HG03521 (cell line): ENCODE data around the gene MTMR12.

ENCODE experiments used
- ATAC-seq: cut with Tn5 transposase; IDR thresholded peaks from one replicate; pipeline ENCODE4 v1.9.1; 2021; ENCODE audit warnings: mild to moderate bottlenecking, moderate library complexity; ENCODE audit not compliant: unreplicated experiment

MTMR12 gene

GRCh38 chr5:32312595-32313332, at the start of gene MTMR12:
TSS of gene MTMR12 (minus strand) at chr5:32312939. CDS start at chr5:32312838, 101 bp downstream.
- ATAC-seq, result peak; percentile 91

- ATAC-seq, result no peak
These were observed 49.8 kb upstream of the MTMR12 start for GRCh38 chr5:32362527-32362926.

- ATAC-seq, result no peak
These were observed 48.2 kb upstream of the MTMR12 start for GRCh38 chr5:32360906-32361305.

GRCh38 chr5:32358611-32359010, 45.9 kb upstream of the MTMR12 start:
- no peak for ATAC-seq

GRCh38 chr5:32357658-32358057, 44.9 kb upstream of the MTMR12 start:
- no peak for ATAC-seq

- ATAC-seq, result no peak
These were observed 42.9 kb upstream of the MTMR12 start for GRCh38 chr5:32355686-32356085.

DNA sequence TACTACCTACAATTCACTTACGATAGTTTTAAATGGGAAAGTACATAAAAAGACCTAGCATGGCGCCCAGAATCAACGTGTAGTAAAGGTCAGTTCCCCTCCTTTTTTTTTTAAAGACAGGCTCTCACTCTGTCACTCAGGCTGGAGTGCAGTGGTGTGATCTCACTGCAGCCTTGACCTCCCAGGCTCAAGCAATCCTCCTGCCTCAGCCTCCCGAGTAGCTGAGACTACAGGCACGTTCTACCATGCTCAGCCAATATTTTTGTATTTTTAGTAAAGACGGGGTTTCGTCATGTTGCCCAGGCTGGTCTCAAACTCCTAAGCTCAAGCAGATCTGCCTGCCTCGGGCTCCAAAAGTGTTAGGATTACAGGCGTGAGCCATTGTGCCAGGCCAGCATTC, 40.7 kb upstream of the MTMR12 start:
- no peak for ATAC-seq

- no peak for ATAC-seq
These were observed 39.9 kb upstream of the MTMR12 start for GRCh38 chr5:32352685-32353084.

DNA sequence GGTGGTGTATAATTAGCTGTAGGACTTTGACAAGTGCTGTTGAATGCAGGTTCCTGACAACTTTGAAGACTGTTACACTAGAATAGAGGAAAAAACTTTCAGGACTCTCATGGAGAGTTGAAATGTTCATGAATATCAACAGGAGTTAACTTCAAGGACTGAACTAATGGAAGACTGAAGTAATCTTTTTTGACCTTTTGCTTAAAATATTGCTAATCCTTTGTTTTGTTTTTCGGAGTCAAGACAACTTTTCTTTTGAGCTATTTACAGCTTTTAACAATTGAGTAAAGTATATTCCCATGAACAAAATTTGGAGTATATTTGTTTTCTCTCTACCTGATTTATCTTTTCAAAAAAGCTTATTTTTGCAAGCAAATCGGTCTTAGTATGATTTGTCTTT, 34.1 kb upstream of the MTMR12 start:
- no peak for ATAC-seq

GRCh38 chr5:32343058-32343672, 30.4 kb upstream of the MTMR12 start:
- no peak for ATAC-seq

- no peak for ATAC-seq
These were observed 29.9 kb upstream of the MTMR12 start for GRCh38 chr5:32342656-32343055.

DNA sequence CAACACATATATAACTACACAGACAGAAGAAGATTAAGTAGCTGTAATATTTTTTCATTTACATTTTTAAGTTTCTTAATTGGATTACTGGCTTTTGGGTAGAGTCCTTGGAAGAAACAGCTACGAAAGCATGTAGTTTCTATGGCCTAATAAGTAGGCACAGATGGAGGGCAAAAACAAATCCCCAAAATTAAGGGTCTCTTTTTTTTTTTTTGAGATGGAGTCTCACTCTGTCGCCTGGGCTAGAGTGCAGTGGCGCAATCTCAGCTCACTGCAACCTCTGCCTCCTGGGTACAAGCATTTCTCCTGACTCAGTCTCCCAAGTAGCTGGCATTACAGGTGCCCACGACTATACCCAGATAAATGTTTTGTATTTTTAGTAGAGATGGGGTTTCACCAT, 27.1 kb upstream of the MTMR12 start:
- no peak for ATAC-seq

DNA sequence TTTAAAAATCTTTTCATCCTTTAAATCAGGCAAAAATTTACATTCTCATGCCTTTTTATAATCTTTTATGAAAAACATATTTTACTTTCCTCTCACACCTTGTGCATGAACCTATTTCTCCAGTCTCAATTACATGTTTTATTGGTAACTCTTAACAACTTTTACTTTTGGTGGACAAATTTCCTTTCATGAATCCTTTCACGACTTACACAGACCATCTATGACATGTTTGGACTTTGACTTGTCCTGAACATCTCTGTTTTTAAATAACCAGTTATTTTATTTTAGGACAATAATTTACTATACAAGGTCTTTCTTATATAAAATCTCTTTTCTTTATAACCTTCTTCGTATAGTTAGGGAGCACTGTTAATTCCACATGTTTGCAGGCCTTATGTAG, 26.5 kb upstream of the MTMR12 start:
- ATAC-seq, result no peak

- no peak for ATAC-seq
These were observed 20.2 kb upstream of the MTMR12 start for GRCh38 chr5:32332966-32333365.

DNA sequence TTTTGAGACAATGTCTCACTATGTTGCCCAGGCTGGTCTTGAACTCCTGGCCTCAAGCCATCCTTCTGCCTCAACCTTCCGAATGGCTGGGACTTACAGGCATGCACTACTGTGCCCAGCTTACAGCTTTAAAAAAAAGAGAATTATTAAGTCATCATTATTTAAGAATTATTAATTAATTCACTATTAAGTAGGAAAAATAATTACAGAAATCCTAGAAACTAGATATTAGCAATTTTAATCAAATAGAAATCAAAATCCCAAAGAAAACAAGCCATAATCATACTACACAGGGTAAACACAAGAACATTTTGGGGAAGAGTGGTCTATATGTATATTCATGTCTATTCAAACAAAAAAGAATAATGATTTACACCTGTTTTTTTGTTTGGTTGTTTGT, 19.6 kb upstream of the MTMR12 start:
- ATAC-seq, result no peak

DNA sequence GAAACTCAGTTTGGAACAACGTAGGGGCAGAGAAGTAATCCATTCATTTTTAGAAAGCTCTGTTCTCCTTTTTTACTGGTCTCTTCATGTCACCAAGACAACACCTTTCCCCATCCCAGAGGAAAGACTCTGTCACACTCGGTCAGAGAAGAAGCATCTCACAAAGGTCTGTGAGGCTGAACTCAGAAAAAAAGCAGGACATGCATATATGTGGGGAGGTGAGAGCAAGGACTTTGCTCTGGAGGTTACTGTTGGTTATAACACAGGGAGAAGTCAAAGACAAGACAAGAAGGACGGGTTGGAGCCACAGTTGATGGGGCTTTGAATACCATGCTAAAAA, 19.2 kb upstream of the MTMR12 start:
- ATAC-seq, result no peak

GRCh38 chr5:32331217-32331934, 18.6 kb upstream of the MTMR12 start:
- ATAC-seq, result no peak

GRCh38 chr5:32330126-32330971, 17.6 kb upstream of the MTMR12 start:
- no peak for ATAC-seq

DNA sequence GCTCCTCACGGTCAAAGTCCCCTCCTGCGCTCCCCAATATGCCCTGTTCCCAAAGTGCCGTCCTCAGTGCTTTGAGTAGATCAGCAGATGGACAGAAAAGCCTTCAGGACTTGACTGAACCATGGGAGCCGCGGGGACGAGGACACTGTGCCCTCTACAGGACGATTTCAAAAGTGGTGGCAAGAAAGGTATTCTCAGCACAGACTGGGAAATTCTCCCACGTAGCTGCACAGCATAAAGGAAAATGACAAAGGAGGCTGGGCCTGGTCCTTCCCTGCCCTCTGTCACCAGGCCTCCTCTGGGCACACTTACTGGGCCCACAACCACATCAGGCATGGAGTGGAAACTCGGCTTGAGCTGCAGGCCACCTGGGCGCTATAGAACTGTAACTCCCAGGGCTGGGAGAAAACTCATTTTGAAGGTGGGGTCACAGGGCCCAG, 16.7 kb upstream of the MTMR12 start:
- peak; percentile 54 for ATAC-seq

GRCh38 chr5:32326216-32326772, 13.6 kb upstream of the MTMR12 start:
- ATAC-seq, result no peak

DNA sequence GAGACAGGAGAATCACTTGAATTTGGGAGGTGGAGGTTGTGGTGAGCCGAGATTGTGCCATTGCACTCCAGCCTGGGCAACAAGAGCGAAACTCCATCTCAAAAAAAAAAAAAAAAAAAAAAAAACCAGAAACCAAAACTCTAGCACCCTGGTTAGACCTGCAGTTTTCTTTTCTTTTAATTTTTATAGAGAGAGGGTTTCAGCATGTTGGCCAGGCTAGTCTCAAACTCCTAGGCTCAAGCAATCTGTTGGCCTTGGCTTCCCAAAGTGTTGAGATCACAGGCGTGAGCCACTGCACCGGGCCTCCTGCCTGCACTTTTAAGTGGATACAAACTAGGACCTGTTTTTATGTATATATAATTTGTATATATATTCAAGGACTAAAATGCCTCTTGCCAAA, 12.9 kb upstream of the MTMR12 start:
- no peak for ATAC-seq
